GM21423 (cell line): Measurements from ENCODE around the gene MDC1.

Source experiments
- ATAC-seq: cut with Tn5 transposase; IDR thresholded peaks from one replicate; pipeline ENCODE4 v1.9.1; 2021; ENCODE audit warnings: mild to moderate bottlenecking, moderate library complexity; ENCODE audit not compliant: unreplicated experiment

Gene MDC1

GRCh38 chr6:30705620-30706019 lies 11.5 kb downstream of the MDC1 start:
- no peak for ATAC-seq

- no peak for ATAC-seq
Observed at GRCh38 chr6:30703821-30704220, 13.3 kb downstream of the MDC1 start.

- ATAC-seq: no peak
Observed at GRCh38 chr6:30703011-30703410, 14.1 kb downstream of the MDC1 start.

GRCh38 chr6:30700340-30700739 lies 16.7 kb downstream of the MDC1 start:
- ATAC-seq: no peak

GRCh38 chr6:30696432-30696831 lies 20.6 kb downstream of the MDC1 start:
- ATAC-seq: no peak

GRCh38 chr6:30691208-30691847 lies 25.8 kb downstream of the MDC1 start:
- no peak for ATAC-seq

GRCh38 chr6:30690403-30691207 lies 26.5 kb downstream of the MDC1 start, which contains the start of gene NRM:
Gene NRM (minus strand): TSS chr6:30690984. CDS start chr6:30690974, 10 bp downstream.
- ATAC-seq: peak; percentile 31

- no peak for ATAC-seq
Observed at GRCh38 chr6:30689985-30690384, 27.1 kb downstream of the MDC1 start.

- no peak for ATAC-seq
Observed at GRCh38 chr6:30689022-30689865, 27.8 kb downstream of the MDC1 start.

- ATAC-seq: no peak
Observed at GRCh38 chr6:30688569-30688968, 28.5 kb downstream of the MDC1 start.

GRCh38 chr6:30687659-30688431 lies 29.2 kb downstream of the MDC1 start:
- no peak for ATAC-seq

- ATAC-seq: peak; percentile 43
Observed at GRCh38 chr6:30686908-30687658, 30.0 kb downstream of the MDC1 start.

- no peak for ATAC-seq
Observed at GRCh38 chr6:30686009-30686907, 30.8 kb downstream of the MDC1 start, which contains the start of gene PPP1R18. Gene PPP1R18 (minus strand): TSS chr6:30686645. CDS start chr6:30686018, 627 bp downstream.

GRCh38 chr6:30685157-30686008 lies 31.7 kb downstream of the MDC1 start:
- no peak for ATAC-seq

GRCh38 chr6:30684386-30685156 lies 32.5 kb downstream of the MDC1 start:
- ATAC-seq: no peak

- no peak for ATAC-seq
Observed at GRCh38 chr6:30683980-30684338, 33.1 kb downstream of the MDC1 start.
